Gastrocnemius medialis (tissue), 4 donors: ENCODE data around the gene PLA2G2A.

Source experiments
- POLR2A ChIP-seq, 2 donors: fragments of 450-650 bp; IDR thresholded peaks; one replicate each; pipeline ENCODE4 v1.6.1; 2017; ENCODE audit warnings: antibody characterized with exemption in 2 of 2, mild to moderate bottlenecking in 2 of 2, moderate library complexity in 2 of 2
- TF ChIP-seq, protein P1 (sequence below), 5 experiments: fragments of 450-650 bp in 3 of 5; fragments of 200-600 bp in 2 of 5; sonication (generic) in 2 of 5; IDR thresholded peaks in 4 of 5; conservative IDR thresholded peaks in 1 of 5; 1 replicate in 4 of 5; 2 replicates in 1 of 5; pipeline ENCODE4 v1.5.1; 2016 to 2019; ENCODE audit warnings: antibody characterized with exemption in 5 of 5, mild to moderate bottlenecking in 3 of 5, moderate library complexity in 3 of 5

- TF ChIP-seq, protein P1, sequence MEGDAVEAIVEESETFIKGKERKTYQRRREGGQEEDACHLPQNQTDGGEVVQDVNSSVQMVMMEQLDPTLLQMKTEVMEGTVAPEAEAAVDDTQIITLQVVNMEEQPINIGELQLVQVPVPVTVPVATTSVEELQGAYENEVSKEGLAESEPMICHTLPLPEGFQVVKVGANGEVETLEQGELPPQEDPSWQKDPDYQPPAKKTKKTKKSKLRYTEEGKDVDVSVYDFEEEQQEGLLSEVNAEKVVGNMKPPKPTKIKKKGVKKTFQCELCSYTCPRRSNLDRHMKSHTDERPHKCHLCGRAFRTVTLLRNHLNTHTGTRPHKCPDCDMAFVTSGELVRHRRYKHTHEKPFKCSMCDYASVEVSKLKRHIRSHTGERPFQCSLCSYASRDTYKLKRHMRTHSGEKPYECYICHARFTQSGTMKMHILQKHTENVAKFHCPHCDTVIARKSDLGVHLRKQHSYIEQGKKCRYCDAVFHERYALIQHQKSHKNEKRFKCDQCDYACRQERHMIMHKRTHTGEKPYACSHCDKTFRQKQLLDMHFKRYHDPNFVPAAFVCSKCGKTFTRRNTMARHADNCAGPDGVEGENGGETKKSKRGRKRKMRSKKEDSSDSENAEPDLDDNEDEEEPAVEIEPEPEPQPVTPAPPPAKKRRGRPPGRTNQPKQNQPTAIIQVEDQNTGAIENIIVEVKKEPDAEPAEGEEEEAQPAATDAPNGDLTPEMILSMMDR (IDR thresholded peaks at IDR 0.05 in 4 of 5, conservative IDR thresholded peaks at IDR 0.05 in 1 of 5), result no peak
- no peak for TF ChIP-seq POLR2A (IDR thresholded peaks at IDR 0.05)
These were observed 38.2 kb downstream of the PLA2G2A start for GRCh38 chr1:19941206-19941568.
